ENCODE results near the gene KIAA1191. TPM values are rescaled to one million over a fixed set of nuclear protein-coding genes. Genes with fewer than 3 reads are reported as not detected.

Gene KIAA1191
- total RNA-seq, 3 donors from 2014 or later (not counting 1 experiment from before 2014, with no cell fraction given), result 36.8 to 76.3 (median 75.7) TPM

DNA sequence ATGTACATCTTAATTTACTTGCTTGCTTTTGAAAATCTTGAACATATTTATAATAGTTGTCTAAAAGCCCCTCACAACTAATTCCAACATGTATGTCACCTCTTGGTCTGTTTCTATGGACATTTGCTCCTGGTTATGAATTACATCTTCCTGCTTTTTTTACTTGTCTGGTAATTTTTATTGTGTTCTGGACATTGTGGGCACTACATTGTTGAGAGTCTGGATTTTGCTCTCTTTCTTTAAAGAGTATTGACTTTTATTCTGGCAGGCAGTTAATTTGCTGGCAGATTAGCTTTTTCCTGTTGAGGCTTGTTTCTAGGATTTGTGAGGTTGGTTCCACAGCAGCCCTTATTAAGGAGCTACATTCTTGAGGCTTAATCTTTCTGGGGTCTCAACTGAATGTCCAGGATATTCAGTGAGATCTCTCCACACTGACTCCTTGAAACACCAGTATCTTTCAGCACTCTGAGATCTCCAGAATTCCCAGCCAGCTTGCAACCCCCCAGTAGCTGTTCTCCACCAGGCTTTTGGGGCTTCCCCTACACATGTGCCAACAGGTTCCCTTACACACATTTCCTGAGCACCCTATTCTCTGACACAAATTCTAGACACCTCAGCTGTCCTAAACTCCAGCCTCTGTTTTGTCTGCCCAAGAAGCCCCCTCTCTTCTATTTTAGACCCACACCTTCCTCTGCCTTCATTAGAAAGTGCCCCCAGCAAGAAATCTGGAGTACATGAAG is 27.4 kb downstream of the KIAA1191 start:
- H3K4me3 Mint-ChIP-seq, result no peak overlapping the region
- no peak overlapping the region for H3K27ac Mint-ChIP-seq
- Histone ChIP-seq H3K9me3 (ENCODE audit: control insufficient read depth, insufficient read depth, low read length) (no peaks in the 10 kb centered on the region), H3K4me3 (ENCODE audit: low read length) (no peak overlapping the region), H3K27me3 (ENCODE audit: control insufficient read depth, insufficient read depth, low read length) (no peaks in the 10 kb centered on the region), H3K36me3 (ENCODE audit: control insufficient read depth, insufficient read depth, low read length) (peaks cover 18% of the 10 kb centered on the region), H3K4me1 (ENCODE audit: control insufficient read depth, insufficient read depth, low read length) (no peaks in the 10 kb centered on the region), H3K27ac (ENCODE audit: low read length) (no peak overlapping the region)
- peaks cover 30% of the 10 kb centered on the region for H3K36me3 Mint-ChIP-seq
- DNase-seq, result no peak
- no peaks in the 10 kb centered on the region for H3K4me1 Mint-ChIP-seq
- peaks cover 2 to 5% of the 10 kb centered on the region in 2 donors for H3K9me3 Mint-ChIP-seq
- no peak for ATAC-seq
- TF ChIP-seq, protein P1, sequence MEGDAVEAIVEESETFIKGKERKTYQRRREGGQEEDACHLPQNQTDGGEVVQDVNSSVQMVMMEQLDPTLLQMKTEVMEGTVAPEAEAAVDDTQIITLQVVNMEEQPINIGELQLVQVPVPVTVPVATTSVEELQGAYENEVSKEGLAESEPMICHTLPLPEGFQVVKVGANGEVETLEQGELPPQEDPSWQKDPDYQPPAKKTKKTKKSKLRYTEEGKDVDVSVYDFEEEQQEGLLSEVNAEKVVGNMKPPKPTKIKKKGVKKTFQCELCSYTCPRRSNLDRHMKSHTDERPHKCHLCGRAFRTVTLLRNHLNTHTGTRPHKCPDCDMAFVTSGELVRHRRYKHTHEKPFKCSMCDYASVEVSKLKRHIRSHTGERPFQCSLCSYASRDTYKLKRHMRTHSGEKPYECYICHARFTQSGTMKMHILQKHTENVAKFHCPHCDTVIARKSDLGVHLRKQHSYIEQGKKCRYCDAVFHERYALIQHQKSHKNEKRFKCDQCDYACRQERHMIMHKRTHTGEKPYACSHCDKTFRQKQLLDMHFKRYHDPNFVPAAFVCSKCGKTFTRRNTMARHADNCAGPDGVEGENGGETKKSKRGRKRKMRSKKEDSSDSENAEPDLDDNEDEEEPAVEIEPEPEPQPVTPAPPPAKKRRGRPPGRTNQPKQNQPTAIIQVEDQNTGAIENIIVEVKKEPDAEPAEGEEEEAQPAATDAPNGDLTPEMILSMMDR (IDR thresholded peaks at IDR 0.05), result no peak
- H3K27me3 Mint-ChIP-seq (ENCODE audit: low read depth in 2 of 2), result no peaks in the 10 kb centered on the region
- intact Hi-C loops (cut with micrococcal nuclease), result no loop called here

DNA sequence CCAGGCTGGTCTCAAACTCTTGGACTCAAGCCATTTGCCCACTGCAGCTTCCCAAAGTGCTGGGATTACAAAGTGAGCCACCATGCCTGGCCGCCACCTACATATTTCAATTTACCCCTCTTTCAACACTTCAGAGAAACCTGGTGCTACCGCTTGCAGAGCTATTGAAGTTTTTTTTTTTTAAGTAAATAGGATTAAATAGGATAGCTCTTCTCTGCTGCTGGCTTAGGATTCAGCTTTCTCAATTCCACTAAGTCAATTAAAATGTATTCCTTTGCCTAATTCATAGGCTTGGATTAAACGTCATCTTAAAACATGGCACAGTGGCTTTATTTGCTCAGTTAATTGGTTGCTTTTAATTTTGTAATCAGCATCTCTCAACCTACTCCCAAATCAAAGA is 41.0 kb downstream of the KIAA1191 start:
- no peaks in the 10 kb centered on the region for H3K36me3 Mint-ChIP-seq

DNA sequence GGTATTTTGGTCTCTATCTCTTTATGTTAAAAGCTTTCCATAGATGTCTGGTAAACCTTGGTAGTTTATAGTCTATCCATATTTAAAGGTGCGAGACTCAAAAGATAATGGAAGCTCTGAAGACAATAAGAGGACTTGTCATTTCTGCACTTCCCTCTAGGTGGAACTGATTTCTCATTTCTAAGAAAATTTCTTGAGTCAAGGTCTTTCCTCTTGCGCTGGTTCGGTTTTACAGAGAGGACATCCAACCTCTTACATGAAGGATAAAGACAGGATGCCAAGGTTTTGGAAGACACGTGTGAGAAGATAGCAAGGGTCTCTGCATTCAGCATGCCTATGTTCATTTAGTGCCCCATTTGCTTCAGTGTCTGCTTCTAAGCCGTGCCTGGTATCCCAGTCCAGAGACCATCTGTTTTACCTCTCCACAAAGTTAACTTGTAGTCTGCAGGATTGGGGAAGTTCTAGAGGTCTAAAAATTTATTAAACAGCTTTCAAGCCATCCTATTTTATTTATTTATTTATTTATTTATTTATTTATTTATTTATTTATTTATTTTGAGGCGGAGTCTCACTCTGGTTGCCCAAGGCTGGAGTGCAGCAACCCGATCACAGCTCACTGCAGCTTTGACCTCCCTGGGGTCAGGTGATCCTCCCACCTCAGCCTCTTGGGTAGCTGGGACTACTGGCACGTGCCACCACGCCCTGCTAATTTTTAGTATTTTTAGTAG is 41.6 kb downstream of the KIAA1191 start:
- Histone ChIP-seq H3K4me1 (ENCODE audit: control insufficient read depth, insufficient read depth, low read length) (no peaks in the 10 kb centered on the region), H3K36me3 (ENCODE audit: control insufficient read depth, insufficient read depth, low read length) (peaks cover 23% of the 10 kb centered on the region), H3K27ac (ENCODE audit: low read length) (no peak overlapping the region), H3K27me3 (ENCODE audit: control insufficient read depth, insufficient read depth, low read length) (no peaks in the 10 kb centered on the region), H3K9me3 (ENCODE audit: control insufficient read depth, insufficient read depth, low read length) (no peaks in the 10 kb centered on the region), H3K4me3 (ENCODE audit: low read length) (no peak overlapping the region)
- TF ChIP-seq, protein P1 (IDR thresholded peaks at IDR 0.05), result no peak
- Mint-ChIP-seq H3K4me3 (no peak overlapping the region), H3K36me3 (no peaks in the 10 kb centered on the region), H3K4me1 (no peaks in the 10 kb centered on the region), H3K27ac (no peak overlapping the region), H3K9me3 (no peaks in the 10 kb centered on the region), H3K27me3 (ENCODE audit: low read depth in 2 of 2) (no peaks in the 10 kb centered on the region)
- ATAC-seq, result no peak
- DNase-seq, result no peak
- 95% methylated on average over 8 of the region's 9 CpGs for WGBS (ENCODE audit: insufficient coverage)
- intact Hi-C loops (cut with micrococcal nuclease), result no loop called here

More for the DNA sequence above, 41.0 kb downstream of the KIAA1191 start:
- no peak overlapping the region for H3K4me3 Mint-ChIP-seq
- Histone ChIP-seq H3K4me3 (ENCODE audit: low read length) (no peak overlapping the region), H3K4me1 (ENCODE audit: control insufficient read depth, insufficient read depth, low read length) (no peaks in the 10 kb centered on the region), H3K27me3 (ENCODE audit: control insufficient read depth, insufficient read depth, low read length) (no peaks in the 10 kb centered on the region), H3K36me3 (ENCODE audit: control insufficient read depth, insufficient read depth, low read length) (peaks cover 20% of the 10 kb centered on the region), H3K9me3 (ENCODE audit: control insufficient read depth, insufficient read depth, low read length) (no peaks in the 10 kb centered on the region), H3K27ac (ENCODE audit: low read length) (no peak overlapping the region)
- H3K27ac Mint-ChIP-seq, result no peak overlapping the region
- 100% methylated on average over 2 of the region's 3 CpGs for WGBS (ENCODE audit: insufficient coverage)
- H3K27me3 Mint-ChIP-seq (ENCODE audit: low read depth in 2 of 2), result no peaks in the 10 kb centered on the region
- intact Hi-C loops (cut with micrococcal nuclease), result no loop called here
- no peak for ATAC-seq
- TF ChIP-seq, protein P1 (IDR thresholded peaks at IDR 0.05), result no peak
- DNase-seq, result no peak
- H3K4me1 Mint-ChIP-seq, result no peaks in the 10 kb centered on the region
- H3K9me3 Mint-ChIP-seq, result no peaks in the 10 kb centered on the region
